GM18951 (cell line): ENCODE data around the gene IQGAP2.
"Not testable (repeated sequence)": the region's sequence is repeated elsewhere in the genome, so short reads cannot be mapped to it uniquely, and the experiment has no call there.

Experiments used
- POLR2A ChIP-seq: IDR thresholded peaks from 4 replicates; pipeline ENCODE4 v1.6.1; 2011; ENCODE audit warnings: mild to moderate bottlenecking; ENCODE audit not compliant: insufficient read length, insufficient read depth; ENCODE audit errors: extremely low read depth
- in situ Hi-C: fragments of 300-500 bp; cut with MboI; formaldehyde crosslinking; loops from one replicate; pipeline ENCODE4 v1.12.0; 2022; ENCODE audit warnings: low sequenced_read_pairs, mixed read lengths, inconsistent platforms; ENCODE audit not compliant: unreplicated experiment

Gene IQGAP2, protein sequence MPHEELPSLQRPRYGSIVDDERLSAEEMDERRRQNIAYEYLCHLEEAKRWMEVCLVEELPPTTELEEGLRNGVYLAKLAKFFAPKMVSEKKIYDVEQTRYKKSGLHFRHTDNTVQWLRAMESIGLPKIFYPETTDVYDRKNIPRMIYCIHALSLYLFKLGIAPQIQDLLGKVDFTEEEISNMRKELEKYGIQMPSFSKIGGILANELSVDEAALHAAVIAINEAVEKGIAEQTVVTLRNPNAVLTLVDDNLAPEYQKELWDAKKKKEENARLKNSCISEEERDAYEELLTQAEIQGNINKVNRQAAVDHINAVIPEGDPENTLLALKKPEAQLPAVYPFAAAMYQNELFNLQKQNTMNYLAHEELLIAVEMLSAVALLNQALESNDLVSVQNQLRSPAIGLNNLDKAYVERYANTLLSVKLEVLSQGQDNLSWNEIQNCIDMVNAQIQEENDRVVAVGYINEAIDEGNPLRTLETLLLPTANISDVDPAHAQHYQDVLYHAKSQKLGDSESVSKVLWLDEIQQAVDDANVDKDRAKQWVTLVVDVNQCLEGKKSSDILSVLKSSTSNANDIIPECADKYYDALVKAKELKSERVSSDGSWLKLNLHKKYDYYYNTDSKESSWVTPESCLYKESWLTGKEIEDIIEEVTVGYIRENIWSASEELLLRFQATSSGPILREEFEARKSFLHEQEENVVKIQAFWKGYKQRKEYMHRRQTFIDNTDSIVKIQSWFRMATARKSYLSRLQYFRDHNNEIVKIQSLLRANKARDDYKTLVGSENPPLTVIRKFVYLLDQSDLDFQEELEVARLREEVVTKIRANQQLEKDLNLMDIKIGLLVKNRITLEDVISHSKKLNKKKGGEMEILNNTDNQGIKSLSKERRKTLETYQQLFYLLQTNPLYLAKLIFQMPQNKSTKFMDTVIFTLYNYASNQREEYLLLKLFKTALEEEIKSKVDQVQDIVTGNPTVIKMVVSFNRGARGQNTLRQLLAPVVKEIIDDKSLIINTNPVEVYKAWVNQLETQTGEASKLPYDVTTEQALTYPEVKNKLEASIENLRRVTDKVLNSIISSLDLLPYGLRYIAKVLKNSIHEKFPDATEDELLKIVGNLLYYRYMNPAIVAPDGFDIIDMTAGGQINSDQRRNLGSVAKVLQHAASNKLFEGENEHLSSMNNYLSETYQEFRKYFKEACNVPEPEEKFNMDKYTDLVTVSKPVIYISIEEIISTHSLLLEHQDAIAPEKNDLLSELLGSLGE (N-terminal part only)

DNA sequence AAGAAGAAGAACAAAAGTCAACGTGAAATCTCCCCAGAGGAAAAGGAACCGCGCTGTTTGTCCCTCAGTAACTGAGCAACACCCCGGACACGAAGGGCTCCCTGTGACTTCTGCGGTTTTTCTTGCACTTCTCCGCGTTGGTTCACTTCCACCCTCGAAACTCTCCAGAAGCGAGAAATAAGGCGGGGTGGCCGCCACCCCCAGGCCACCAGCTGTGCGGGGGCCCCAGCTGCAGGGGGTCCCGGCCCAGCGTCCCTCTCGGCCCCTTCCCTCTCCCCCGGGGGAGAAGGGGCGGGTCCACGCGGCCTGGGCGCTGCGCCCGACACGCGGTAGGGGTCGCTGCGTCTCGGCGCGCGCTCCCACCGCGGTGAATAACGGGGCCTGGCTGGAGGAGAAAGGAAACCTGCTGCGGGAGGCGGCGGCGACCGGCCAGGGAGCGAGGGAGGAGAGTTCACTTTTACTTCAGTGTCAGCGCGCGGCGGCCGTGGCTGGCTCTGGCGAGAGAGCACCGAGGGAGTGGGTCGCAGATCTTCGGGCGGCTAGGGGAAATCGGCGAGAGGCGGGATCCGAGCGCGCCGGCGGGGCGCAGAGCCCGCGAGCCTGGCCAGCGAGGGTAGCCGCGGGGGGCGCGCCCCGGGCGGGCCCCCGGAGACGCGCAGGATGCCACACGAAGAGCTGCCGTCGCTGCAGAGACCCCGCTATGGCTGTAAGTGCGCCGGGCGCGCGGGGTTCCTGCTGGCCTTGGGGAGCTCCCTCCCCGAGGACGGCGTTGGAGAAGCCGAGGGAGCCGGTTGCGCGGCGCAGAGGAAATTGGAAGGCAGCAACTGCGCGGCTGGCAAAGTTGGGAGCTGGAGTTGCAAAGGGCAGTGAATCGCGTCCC, at the start of gene IQGAP2:
TSS of gene IQGAP2 (plus strand) at position 400 of the 880 bp plus-strand sequence. CDS start at position 661, 261 bp downstream.
- in situ Hi-C loops, result no loop called here
- TF ChIP-seq POLR2A, result peak; percentile 60

DNA sequence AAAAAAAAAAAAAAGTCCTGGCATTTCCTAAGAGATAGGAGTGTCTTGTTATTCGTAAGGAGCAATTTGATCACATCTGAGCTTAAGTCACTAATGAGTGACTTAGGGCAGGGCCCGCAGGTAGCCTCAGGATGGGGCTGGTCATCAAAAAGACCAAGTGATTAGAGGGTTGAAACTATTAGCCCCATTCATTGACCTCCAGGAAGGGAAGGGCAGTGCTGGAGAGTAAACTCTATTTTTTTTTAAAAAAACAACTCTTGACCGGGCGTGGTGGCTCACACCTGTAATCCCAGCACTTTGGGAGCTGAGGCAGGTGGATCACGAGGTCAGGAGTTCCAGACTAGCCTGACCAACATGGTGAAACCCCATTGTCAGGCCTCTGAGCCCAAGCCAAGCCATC, 46.2 kb upstream of the IQGAP2 start:
- no peak for TF ChIP-seq POLR2A
- in situ Hi-C loops, result no loop called here

DNA sequence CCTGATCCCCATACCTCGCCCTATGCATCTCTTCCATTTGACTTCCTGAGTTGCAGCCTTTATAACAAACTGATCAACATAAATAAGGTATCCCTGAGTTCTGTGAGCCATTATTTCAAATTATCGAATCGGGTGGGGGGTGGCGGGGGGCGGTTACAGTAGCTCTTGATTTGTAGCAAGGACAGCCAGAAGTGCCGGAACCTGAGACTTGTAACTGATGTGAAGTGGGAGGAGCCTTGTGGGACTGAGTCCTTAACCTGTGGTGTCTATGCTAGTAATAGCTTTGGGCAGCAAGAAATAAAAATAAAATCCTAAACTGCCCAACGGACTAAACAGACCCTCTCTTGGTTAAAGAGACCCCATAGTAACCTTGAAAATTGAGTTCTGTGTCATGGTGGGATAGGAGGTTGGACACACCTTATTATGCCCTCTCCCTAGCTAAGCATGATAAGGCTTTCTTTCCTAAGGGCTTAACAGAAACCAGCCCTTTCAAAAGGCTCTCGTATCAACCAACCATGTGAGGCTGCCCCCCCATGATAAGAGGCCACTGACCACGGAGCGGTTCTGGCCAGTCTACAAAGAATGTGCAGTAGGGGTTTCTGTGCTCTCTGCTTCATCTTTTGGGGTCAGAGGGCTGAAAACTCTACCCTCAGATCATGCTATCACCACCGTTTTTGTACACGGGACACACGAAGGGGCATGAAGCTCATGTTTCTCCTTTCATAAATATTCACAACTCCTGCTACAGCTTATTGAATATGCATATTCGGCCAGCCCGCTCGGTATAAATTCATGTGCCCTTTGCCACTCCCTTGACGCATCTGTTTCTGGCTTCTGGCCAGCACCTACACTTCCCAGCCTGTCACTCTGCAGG, 39.5 kb upstream of the IQGAP2 start:
- no peak for TF ChIP-seq POLR2A
- in situ Hi-C loops, result no loop called here

DNA sequence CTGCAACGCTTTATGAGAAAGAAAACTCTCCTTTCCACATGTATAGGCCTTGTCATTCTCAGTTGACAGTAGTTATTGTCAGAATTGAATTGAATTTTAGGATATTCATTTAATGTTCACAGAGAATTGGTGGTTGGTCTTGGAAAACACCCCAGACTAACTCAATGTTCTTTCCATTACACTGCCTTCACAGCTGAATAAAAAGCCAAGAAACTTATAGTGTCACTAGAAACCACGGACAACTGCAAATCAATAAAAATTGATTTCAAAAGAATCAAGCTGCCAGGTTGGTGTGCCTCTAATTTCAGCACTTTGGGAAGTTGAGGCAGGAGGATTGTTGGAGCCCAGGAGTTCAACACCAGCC, 38.9 kb upstream of the IQGAP2 start:
- in situ Hi-C loops, result no loop called here
- no peak for TF ChIP-seq POLR2A

DNA sequence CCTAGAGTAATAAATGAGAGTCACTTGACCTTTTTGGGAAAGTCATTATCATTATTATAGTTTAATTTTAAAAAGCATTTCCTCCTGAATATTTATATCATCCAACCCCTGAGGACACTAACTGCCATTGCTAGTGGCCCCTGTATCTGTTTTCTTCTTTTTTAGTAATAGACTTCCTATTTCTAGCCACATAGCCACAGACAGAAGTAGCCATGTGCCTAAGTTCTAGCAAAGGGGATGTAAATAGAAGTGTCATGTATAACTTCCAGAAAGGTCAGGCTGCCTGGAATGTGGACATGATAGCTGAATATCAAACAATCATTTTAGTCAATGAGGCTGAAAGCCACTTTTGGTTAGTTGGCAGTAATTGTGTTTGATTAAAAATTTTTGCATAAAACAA, 37.5 kb upstream of the IQGAP2 start:
- TF ChIP-seq POLR2A, result no peak
- in situ Hi-C loops, result no loop called here

DNA sequence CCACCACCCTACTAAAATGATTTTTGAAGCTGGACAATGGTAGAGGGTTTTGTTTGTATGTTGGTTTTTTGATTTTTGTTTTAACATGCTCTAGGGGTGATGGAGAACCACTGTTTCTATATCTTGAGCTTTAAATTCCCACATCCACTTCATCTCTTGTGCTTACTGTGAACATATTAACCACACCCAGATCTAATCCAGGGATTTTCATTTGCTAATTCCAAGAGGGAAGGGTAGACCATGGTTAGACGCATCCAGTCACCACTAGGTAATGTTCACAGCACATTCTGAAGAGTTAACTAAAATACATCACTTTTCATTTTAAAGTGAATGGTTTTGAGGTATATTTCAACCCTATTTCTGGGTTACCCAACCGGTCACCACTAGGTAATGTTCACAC, 36.5 kb upstream of the IQGAP2 start:
- in situ Hi-C loops, result no loop called here

DNA sequence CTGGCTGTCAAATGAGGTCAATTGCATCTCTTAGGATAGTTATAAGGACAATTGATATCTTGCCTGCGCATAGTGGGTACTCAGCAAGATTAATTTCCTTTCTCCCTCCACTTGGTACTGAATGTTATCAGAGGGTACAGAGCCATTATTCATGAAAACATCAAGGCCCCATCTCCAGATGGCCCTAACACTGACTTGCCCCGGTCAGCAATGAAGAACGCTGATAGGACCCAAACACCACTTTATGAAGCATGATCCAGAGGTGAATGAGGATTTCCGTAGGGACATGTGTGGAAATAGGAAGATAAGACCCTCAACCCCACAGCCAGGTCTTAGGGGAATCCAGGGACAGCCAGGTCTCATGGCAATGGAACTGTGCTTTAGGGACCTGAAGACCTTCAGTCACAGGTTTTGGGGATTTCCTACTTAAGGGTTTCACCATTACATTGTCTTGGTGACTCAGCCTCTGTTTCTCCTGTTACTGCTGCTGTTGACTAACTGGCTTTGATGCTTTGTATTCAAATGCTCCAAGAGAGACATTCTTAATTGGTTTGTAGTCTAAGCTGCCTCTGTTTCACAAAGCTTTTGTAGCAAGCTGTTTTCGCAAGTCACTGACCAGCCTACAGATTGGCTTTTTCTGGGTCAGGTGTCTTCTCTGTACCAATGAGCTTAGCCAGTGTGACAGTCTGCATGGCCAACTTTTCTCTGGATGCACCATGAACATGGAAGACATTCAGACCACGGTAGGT, 35.3 kb upstream of the IQGAP2 start:
- TF ChIP-seq POLR2A, result no peak
- in situ Hi-C loops, result no loop called here

More for the DNA sequence above, 36.5 kb upstream of the IQGAP2 start:
- no peak for TF ChIP-seq POLR2A

DNA sequence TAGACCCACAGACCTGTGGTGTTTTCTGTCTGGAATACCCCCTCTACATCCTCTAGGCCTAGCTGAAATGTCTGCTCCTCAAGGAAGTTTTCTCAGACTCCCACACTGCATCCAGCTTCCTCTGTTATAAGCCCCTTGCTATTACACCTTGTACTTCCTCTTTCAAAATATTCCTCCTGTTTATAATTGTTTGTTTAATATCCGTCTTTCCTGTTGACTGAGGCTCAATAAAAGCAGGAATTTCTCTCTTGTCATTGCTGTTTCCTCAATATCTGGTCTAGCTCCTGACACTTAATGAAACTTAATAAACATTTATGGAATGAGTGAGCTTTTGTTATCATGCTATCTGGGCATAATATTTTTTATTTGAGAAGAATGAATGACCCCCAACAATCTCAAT, 34.1 kb upstream of the IQGAP2 start:
- in situ Hi-C loops, result no loop called here
- TF ChIP-seq POLR2A, result no peak

DNA sequence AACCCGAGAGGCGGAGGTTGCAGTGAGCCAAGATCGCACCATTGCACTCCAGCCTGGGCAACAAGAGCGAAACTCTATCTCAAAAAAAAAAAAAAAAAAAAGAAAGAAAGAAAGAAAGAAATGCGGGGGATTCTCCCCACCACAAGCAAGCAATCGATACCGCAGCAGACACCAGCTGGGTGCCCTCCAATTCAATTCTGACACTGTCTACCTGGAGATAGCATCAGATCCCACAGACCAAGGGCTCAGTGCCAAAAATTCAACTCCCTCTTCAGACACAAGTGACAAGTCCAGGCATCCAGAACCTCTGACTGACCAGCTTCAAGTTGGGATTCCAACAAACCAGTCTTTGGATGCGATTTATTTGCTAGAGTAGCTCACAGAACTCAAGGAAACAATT, 33.4 kb upstream of the IQGAP2 start:
- in situ Hi-C loops, result not testable (repeated sequence)

DNA sequence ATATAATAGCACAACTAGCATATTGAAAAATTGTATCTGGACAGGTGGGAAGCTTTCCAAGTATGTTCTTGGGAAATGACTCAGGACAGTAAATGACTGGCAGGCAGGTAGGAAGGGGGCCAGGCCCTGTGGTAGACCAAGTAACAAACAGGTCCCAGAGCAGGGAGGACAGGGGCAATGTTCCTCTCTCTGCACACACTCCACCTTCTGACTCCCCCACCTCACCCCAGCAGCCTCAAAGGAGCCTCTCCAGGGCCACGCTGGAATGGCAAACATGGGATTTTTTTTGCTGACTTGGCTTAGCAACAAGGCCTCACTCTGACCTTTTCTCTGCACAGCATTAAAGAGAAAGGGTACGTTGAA, 31.1 kb upstream of the IQGAP2 start:
- in situ Hi-C loops, result no loop called here
- no peak for TF ChIP-seq POLR2A
